ENCODE measurements around the gene KAT5. TPM values are rescaled to one million over a fixed set of nuclear protein-coding genes. Genes with fewer than 3 reads are reported as not detected.

The KAT5 gene
- total and polyA plus RNA-seq, 2 of the 13 experiments (the other 11 are each of a cell fraction or from before 2014, with no cell fraction given): 35.2 to 48.3 TPM

DNA sequence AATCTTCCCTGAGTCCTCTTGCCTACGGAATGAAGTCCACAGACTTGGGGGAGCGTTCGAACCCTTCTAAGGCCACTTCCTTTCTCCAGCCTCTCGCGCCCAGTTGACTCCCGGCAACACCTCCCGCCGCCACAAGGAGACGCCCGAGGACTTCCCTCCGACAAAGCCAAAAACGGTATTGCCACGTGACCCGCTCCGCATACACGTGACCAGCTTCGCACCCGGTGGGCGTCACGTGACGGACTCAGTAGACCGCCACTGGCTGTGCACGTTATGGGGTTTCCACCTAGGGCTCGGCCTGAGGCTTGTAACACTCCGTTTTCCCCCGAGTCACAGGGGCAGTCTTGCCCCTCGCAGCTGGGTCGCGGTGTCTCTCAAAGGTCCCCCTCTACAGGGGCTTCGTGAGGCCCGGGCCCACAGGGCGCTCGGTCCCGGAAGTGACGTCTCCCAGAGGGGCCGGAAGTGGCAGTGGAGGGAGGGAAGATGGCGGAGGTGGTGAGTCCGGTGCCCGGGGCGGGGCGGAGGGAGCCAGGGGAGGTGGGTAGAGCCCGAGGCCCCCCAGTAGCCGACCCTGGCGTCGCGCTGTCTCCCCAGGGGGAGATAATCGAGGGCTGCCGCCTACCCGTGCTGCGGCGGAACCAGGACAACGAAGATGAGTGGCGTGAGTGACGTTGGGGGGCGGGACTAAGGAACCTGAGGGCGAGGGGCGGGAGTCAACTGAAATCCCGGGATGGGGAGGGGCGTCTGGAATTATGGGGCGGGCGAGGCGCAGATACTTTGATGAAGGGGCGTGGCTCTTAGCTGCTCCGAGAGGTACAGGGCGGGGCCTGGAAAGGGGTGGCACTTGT is at the start of gene KAT5 (continued):
- TF ChIP-seq PLRG1 (conservative IDR thresholded peaks at IDR 0.05) (no peak), ZNF292 (CRISPR knock-in tag; IDR thresholded peaks at IDR 0.05; ENCODE audit: borderline replicate concordance, low read depth) (no peak), SAP130 (CRISPR knock-in tag; IDR thresholded peaks at IDR 0.05; ENCODE audit: low read depth) (peak; percentile 96), JUN (CRISPR knock-in tag; IDR thresholded peaks at IDR 0.05) (peak; percentile 62; the same call in 1 of the 2 replicates), ZNF33B (CRISPR knock-in tag; IDR thresholded peaks at IDR 0.05) (peak; percentile 95), ZMAT3 (CRISPR knock-in tag; conservative IDR thresholded peaks at IDR 0.05) (peak; percentile 98), ZNF354B (CRISPR knock-in tag; IDR thresholded peaks at IDR 0.05) (no peak), MYNN (CRISPR knock-in tag; IDR thresholded peaks at IDR 0.05; ENCODE audit: low read depth) (peak; percentile 90; the same call in 1 of the 2 replicates), PAX8 (CRISPR knock-in tag; IDR thresholded peaks at IDR 0.05; ENCODE audit: borderline replicate concordance) (no peak), ZNF510 (CRISPR knock-in tag; IDR thresholded peaks at IDR 0.05; ENCODE audit: low read depth) (peak; percentile 96), ZNF546 (CRISPR knock-in tag; conservative IDR thresholded peaks at IDR 0.05) (peak; percentile 99), RERE (CRISPR knock-in tag; IDR thresholded peaks at IDR 0.05; ENCODE audit: low read depth) (no peak), NONO (IDR thresholded peaks at IDR 0.05) (no peak), NONO (CRISPR knock-in tag; conservative IDR thresholded peaks at IDR 0.05) (peak; percentile 90), GRHL1 (CRISPR knock-in tag; conservative IDR thresholded peaks at IDR 0.05) (no peak), ZNF720 (CRISPR knock-in tag; IDR thresholded peaks at IDR 0.05) (no peak), GLI4 (CRISPR knock-in tag; IDR thresholded peaks at IDR 0.05; ENCODE audit: borderline replicate concordance) (peak; percentile 94; the same call in 1 of the 2 replicates), GTF2F1 (IDR thresholded peaks at IDR 0.05; ENCODE audit: low read length) (peak; percentile 84; the same call in 1 of the 2 replicates)
- TF ChIP-seq, protein P1, sequence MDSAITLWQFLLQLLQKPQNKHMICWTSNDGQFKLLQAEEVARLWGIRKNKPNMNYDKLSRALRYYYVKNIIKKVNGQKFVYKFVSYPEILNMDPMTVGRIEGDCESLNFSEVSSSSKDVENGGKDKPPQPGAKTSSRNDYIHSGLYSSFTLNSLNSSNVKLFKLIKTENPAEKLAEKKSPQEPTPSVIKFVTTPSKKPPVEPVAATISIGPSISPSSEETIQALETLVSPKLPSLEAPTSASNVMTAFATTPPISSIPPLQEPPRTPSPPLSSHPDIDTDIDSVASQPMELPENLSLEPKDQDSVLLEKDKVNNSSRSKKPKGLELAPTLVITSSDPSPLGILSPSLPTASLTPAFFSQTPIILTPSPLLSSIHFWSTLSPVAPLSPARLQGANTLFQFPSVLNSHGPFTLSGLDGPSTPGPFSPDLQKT (CRISPR knock-in tag; IDR thresholded peaks at IDR 0.05; ENCODE audit: borderline replicate concordance): no peak
- TF ChIP-seq, protein P2, sequence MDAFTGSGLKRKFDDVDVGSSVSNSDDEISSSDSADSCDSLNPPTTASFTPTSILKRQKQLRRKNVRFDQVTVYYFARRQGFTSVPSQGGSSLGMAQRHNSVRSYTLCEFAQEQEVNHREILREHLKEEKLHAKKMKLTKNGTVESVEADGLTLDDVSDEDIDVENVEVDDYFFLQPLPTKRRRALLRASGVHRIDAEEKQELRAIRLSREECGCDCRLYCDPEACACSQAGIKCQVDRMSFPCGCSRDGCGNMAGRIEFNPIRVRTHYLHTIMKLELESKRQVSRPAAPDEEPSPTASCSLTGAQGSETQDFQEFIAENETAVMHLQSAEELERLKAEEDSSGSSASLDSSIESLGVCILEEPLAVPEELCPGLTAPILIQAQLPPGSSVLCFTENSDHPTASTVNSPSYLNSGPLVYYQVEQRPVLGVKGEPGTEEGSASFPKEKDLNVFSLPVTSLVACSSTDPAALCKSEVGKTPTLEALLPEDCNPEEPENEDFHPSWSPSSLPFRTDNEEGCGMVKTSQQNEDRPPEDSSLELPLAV (CRISPR knock-in tag; conservative IDR thresholded peaks at IDR 0.05; ENCODE audit: low read depth): peak; percentile 83; the same call in 1 of the 2 replicates
